NT2/D1 (cell line): Measurements from ENCODE around the gene FBXO9.

ENCODE experiments used
- DNase-seq: peaks from one replicate; pipeline ENCODE4 v3.0.0-alpha.2; 2011; ENCODE audit warnings: low read depth, low spot score
- H3K27me3 ChIP-seq: 2 replicates; pipeline ENCODE4 v1.6.0; 2011; ENCODE audit warnings: mild to moderate bottlenecking; ENCODE audit not compliant: insufficient read length, insufficient read depth
- H3K36me3 ChIP-seq: 2 replicates; pipeline ENCODE4 v1.6.1; 2011; ENCODE audit warnings: mild to moderate bottlenecking, low read length, mixed read lengths; ENCODE audit not compliant: insufficient read depth, insufficient read length
- H3K4me1 ChIP-seq: 2 replicates; pipeline ENCODE4 v1.5.1; 2011; ENCODE audit not compliant: insufficient read depth, insufficient read length
- H3K4me3 ChIP-seq: 2 replicates; pipeline ENCODE4 v1.5.1; 2011; ENCODE audit warnings: low read depth; ENCODE audit not compliant: insufficient read length
- H3K9ac ChIP-seq: 2 replicates; pipeline ENCODE4 v1.6.0; 2011; ENCODE audit warnings: low read depth; ENCODE audit not compliant: insufficient read length
- H3K9me3 ChIP-seq: 2 replicates; pipeline ENCODE4 v1.5.1; 2011; ENCODE audit warnings: mild to moderate bottlenecking, low read length; ENCODE audit not compliant: insufficient read depth
- SUZ12 ChIP-seq: IDR thresholded peaks from 2 replicates; pipeline ENCODE4 v1.6.1; 2011; ENCODE audit not compliant: insufficient read length, insufficient read depth; ENCODE audit errors: extremely low read depth
- YY1 ChIP-seq: IDR thresholded peaks from 2 replicates; pipeline ENCODE4 v1.6.1; 2011; ENCODE audit not compliant: insufficient read length, insufficient read depth
- ZNF274 ChIP-seq: IDR thresholded peaks from 2 replicates; pipeline ENCODE4 v1.6.1; 2011; ENCODE audit warnings: mild to moderate bottlenecking, low read depth, low read length

FBXO9 gene

DNA sequence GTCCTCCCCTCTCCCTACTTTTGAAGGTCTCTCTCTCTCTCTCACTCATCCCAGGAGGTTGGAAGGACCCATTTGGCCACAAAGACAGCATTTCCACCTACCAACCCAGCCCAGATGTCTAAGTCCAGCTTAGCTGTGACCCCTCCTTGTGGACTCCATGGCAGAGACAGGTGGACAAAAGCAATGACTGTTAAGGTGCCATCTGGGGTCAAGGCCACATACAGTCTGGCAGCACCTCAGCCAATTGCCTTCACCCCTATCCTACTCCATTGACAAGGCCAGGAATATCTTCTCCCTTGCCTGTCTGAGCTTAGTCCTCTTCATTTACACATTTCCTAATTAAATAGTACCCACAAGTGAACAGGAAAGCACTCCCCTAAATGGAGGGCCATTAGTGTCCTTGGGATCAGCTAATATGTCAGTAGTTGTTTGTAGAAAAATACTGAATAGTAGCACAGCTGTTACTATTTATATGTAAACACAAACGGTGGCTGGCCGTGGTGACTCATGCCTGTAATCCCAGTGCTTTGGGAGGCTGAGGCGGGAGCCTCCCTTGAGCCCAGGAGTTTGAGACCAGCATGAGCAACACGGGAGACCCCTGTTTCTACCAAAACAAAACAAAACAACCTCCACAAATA is 54.7 kb downstream of the FBXO9 start:
- H3K36me3 ChIP-seq, result no peaks in the 10 kb centered on the region
- H3K4me3 ChIP-seq, result no peak overlapping the region
- peak; percentile 66 for DNase-seq

DNA sequence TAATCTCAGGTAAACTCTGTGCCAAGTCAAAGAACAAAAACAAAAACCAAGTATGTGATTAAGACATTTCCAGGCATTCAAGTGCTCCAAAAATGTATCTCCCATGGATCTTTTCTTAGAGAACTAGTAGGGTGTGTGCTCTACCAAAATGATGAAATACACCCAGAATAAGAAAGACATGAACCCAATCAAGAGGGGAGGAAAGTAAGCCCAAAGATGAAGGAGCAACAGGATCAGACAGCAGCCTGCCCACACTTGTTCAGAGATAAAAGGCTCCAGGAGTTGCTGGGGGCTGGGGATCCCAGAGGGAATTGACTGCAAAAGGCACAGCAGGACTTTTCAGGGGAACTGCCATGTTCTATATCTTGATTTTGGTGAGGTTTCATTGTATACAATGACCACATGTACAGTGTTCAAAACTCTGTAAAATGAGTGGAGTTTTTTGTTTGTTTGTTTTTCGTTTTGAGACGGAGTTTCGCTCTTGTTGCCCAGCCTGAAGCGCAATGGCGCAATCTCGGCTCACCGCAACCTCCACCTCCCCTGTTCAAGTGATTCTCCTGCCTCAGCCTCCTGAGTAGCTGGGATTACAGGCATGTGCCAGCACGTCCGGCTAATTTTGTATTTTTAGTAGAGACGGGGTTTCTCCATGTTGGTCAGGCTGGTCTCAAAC is 59.1 kb downstream of the FBXO9 start:
- Histone ChIP-seq H3K36me3 (no peaks in the 10 kb centered on the region), H3K9ac (no peak overlapping the region), H3K9me3 (no peaks in the 10 kb centered on the region), H3K4me1 (peaks cover 2% of the 10 kb centered on the region), H3K27me3 (no peaks in the 10 kb centered on the region), H3K4me3 (no peak overlapping the region)
- TF ChIP-seq ZNF274 (no peak), SUZ12 (no peak), YY1 (no peak)
- DNase-seq, result no peak

More for the DNA sequence above, 54.7 kb downstream of the FBXO9 start:
- TF ChIP-seq ZNF274, result no peak
- no peak for TF ChIP-seq SUZ12
- TF ChIP-seq YY1, result no peak
- peaks cover 7% of the 10 kb centered on the region for H3K4me1 ChIP-seq
- H3K27me3 ChIP-seq, result peaks cover 4% of the 10 kb centered on the region
- no peak overlapping the region for H3K9ac ChIP-seq
- peaks cover 6% of the 10 kb centered on the region; the same call in 1 of the 2 replicates for H3K9me3 ChIP-seq

DNA sequence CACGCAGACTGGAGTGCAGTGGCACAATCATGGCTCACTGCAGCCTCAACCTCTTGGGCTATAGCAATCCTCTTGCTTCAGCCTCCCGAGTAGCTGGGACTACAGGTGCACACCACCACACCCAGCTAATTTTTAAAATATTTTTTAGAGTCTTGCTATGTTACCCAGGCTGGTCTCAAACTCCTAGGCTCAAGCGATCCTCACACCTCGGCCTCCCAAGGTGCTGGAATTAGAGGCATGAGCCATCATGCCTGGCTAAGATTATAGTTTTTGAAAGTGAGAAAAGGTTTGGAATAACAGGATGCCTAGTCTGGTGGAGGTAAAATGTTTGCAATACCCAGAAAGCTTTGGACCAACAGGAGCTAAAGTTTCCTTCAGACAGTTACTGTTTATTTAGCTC is 60.1 kb downstream of the FBXO9 start:
- no peak overlapping the region for H3K9ac ChIP-seq
- H3K9me3 ChIP-seq, result no peaks in the 10 kb centered on the region
- TF ChIP-seq ZNF274 (no peak), YY1 (no peak), SUZ12 (no peak)
- peaks cover 2% of the 10 kb centered on the region for H3K4me1 ChIP-seq
- no peaks in the 10 kb centered on the region for H3K27me3 ChIP-seq
- no peak for DNase-seq
- H3K36me3 ChIP-seq, result no peaks in the 10 kb centered on the region
- H3K4me3 ChIP-seq, result no peak overlapping the region

DNA sequence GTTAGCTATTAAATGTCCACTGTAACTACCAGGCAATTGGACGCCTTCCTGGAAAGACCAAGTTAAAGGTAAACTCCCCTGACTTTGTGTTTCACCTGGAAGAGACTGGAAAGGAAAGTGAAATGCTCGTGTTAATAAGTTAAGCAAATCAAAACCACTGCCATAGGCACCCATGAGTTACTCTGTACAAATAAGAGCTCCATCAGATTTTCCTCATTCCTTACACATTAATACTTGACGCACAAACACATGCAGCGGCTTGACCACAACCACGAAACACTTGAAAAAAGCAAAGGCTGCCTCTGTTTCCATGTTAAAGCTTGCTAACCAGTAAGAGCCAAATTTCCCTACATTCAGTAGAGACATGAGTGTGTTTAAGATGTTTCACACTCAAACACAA is 63.6 kb downstream of the FBXO9 start:
- Histone ChIP-seq H3K9ac (no peak overlapping the region), H3K4me1 (no peaks in the 10 kb centered on the region), H3K36me3 (no peaks in the 10 kb centered on the region), H3K27me3 (no peaks in the 10 kb centered on the region), H3K9me3 (no peaks in the 10 kb centered on the region), H3K4me3 (no peak overlapping the region)
- TF ChIP-seq SUZ12 (no peak), ZNF274 (no peak), YY1 (no peak)
- no peak for DNase-seq

GRCh38 chr6:53130569-53131290 is 65.5 kb downstream of the FBXO9 start:
- Histone ChIP-seq H3K36me3 (no peaks in the 10 kb centered on the region), H3K27me3 (no peaks in the 10 kb centered on the region), H3K4me1 (no peaks in the 10 kb centered on the region), H3K9me3 (no peaks in the 10 kb centered on the region), H3K9ac (no peak overlapping the region), H3K4me3 (no peak overlapping the region)
- TF ChIP-seq ZNF274 (no peak), SUZ12 (no peak), YY1 (no peak)
- no peak for DNase-seq

DNA sequence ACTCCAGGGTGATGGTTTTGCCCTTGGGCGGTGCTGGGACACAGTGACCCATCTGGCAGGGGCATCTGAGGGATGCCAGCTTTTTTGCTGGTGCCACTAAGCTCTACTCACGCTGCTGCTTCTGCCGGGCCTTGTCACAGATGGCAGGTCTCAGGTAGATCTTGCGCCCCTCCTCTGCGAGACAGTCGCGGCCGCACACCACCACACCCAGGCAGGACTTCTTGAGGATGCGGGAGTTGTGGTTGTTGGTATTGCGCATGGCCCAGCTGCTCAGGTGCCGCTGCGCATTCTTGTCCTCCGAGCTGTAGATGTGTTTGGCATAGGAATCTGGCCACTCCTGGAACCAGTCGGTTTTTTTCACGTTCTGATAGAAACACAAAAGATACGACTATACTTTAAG is 68.8 kb downstream of the FBXO9 start:
- Histone ChIP-seq H3K4me1 (no peaks in the 10 kb centered on the region), H3K9ac (no peak overlapping the region), H3K9me3 (no peaks in the 10 kb centered on the region), H3K36me3 (no peaks in the 10 kb centered on the region), H3K4me3 (no peak overlapping the region), H3K27me3 (no peaks in the 10 kb centered on the region)
- DNase-seq, result no peak
- TF ChIP-seq ZNF274, result no peak
- TF ChIP-seq YY1, result no peak
- TF ChIP-seq SUZ12, result no peak

GRCh38 chr6:53134601-53135235 is 69.5 kb downstream of the FBXO9 start:
- no peak overlapping the region for H3K4me3 ChIP-seq
- no peaks in the 10 kb centered on the region for H3K9me3 ChIP-seq
- no peaks in the 10 kb centered on the region for H3K36me3 ChIP-seq
- H3K9ac ChIP-seq, result no peak overlapping the region
- no peak for TF ChIP-seq SUZ12
- TF ChIP-seq YY1, result no peak
- TF ChIP-seq ZNF274, result no peak
- no peaks in the 10 kb centered on the region for H3K4me1 ChIP-seq
- H3K27me3 ChIP-seq, result no peaks in the 10 kb centered on the region
- DNase-seq, result no peak
